Stimulated activated CD8-positive, alpha-beta memory T cell treated with anti-CD3 and anti-CD28 coated beads, Interleukin-12 subunit alpha, Interleukin-12 subunit beta, amount 100 ng/mL, for 24 hours (primary cell): ENCODE measurements around the gene TRPM3.

Experiments
- DNase-seq: peaks from one replicate; pipeline ENCODE4 v3.0.0-alpha.2; 2020; ENCODE audit errors: extremely low read depth

Gene TRPM3

GRCh38 chr9:70893580-70894122 lies 227.8 kb downstream of the TRPM3 start:
- DNase-seq = no peak

DNA sequence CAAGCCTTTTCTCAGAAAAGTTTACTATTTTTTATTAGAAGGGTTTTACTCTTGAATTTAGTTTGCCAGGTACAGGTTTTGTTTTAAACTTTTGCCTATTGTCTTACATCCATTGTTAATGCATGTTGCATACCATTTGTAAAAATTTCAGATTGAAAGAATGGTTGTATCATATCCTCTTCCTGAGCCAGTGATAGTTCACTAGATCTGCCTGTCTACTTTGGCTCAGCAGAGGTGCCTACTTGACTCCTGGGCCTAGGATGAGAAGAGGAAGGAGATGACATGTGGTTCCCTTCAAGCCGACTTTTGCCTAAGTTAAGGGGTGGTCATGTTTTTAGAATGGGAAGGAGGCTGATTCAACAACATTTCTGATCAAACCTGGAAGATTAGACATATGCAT lies 232.9 kb downstream of the TRPM3 start:
- no peak for DNase-seq

DNA sequence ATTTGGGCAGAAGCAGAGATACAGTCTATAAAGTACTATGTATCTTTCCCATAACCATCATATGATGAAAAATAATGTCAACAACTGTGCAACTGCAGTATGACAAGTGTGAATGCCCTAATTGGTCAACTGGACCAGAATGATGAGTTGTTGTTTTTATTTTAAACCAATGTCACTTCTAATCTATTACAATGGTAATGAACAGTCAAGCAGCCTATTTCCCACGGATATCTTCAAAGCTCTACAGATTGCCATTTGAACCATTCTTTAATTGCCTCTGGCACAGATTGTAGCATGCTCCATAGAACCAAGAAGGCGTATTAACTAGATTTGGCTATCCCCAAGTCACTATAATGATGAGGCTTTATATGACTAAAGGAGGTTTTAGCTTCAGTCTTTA lies 233.6 kb downstream of the TRPM3 start:
- no peak for DNase-seq

DNA sequence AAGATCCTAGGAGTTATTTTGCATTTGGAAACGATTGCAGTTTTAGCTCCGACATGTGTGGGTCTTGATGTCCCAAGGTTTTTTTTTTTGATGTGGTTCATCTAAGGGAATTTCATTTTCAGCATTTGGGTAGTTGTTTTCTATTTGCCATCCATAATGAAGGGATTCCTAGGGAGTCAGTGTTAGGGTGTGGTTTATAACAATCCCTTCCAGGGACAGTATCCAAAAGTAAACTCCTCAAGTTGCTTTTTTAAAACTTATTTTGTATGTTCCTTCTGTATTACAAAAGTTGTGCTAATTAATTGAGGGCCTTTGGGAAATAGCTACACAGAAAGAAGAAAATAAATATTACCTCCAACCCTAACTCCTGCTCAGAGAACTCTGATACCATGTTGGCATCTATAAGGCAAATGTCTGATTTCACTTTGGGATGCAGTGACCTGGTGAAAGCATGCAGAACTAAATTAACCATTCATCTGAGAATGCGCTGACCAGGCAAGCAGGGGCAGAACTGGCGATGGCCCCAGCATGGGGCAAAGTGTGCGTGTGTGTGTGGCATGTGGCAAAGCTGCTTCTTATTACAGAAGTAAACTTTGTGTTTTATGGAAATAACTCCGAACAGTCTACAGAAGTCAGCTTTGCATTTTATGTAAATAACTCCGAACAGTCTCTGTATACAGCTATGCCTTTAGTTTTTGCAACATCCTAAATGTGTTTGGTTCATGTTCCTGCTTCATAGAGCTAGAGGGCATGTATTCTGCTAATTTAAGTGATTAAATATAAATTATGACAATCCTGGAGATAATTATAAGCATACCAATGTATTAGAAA lies 237.2 kb downstream of the TRPM3 start:
- DNase-seq = no peak

DNA sequence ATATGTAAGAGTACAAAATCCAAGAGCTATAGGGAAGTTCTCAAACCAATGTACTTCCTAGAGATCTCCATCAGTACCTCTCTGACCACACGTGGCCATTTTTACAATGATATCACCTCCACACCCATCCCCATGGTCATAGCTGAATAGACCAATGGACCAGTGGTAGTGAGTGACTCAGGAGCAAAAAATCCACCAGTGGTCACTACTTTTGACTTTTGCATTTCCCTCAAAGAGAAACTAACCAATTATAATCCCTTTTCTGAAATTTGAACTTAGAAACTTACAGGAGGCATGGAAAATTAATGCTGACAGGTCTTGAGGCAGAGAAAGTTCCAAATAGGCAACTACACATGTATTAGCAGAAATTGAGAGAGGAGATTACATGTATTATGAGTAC lies 238.4 kb downstream of the TRPM3 start:
- DNase-seq = no peak

DNA sequence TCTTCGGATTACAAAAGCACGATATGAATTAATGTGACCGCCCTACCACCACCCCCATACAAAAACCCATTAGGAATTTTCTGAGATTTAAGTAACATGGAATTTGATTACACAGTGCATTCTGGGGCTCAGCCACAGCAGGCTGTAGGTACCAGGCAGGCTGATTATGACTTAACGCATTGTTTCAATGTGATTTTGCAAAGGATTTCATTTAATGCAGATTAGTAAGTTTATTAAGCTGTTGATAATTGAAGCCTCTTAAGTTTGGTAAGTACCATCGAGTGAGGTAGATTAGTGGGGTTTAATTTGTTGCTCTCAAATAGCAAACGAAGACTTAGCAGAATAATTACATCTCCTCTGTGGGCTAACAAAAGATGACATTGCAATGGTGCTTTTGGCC lies 240.1 kb downstream of the TRPM3 start:
- DNase-seq = no peak

- no peak for DNase-seq
Observed at GRCh38 chr9:70880535-70880934, 240.9 kb downstream of the TRPM3 start.

GRCh38 chr9:70878576-70878975 lies 242.8 kb downstream of the TRPM3 start:
- no peak for DNase-seq

DNA sequence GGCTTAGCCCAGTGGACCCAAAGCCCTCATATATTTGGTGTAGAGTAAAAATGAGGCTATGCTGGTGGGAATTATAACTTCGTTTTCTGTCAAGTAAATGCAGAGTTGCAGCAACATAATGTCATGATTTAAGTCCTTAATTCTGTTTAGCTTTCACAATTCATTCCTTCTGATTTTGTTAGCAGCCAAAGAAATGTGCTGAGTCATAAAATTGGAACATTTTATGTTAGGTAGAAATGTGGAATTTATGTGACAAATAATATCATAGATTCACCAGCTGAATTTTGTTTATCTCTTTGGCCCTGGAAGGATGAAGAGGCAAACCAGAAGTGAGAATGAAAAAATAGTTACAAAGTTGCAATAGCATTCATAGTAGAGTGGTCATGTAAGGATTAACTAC lies 247.0 kb downstream of the TRPM3 start:
- DNase-seq = no peak

DNA sequence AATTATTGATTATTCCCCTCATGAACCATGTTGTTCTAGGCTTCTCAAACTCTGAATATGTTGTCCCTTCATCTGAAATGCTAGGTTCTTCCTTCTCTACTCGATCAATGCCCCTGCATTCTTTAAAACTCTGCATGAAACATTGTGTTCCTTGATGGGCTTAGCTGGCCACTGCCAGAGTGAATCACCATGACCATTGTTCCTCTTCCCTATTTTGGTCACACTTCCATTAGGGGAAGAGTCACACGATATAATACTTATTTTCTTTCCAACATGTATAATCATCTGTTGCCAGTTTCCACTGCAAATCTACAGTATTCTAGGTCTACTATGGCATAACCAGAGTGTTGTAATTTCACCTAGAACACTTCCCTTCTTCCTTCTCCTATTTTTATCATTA lies 247.9 kb downstream of the TRPM3 start:
- DNase-seq = no peak

DNA sequence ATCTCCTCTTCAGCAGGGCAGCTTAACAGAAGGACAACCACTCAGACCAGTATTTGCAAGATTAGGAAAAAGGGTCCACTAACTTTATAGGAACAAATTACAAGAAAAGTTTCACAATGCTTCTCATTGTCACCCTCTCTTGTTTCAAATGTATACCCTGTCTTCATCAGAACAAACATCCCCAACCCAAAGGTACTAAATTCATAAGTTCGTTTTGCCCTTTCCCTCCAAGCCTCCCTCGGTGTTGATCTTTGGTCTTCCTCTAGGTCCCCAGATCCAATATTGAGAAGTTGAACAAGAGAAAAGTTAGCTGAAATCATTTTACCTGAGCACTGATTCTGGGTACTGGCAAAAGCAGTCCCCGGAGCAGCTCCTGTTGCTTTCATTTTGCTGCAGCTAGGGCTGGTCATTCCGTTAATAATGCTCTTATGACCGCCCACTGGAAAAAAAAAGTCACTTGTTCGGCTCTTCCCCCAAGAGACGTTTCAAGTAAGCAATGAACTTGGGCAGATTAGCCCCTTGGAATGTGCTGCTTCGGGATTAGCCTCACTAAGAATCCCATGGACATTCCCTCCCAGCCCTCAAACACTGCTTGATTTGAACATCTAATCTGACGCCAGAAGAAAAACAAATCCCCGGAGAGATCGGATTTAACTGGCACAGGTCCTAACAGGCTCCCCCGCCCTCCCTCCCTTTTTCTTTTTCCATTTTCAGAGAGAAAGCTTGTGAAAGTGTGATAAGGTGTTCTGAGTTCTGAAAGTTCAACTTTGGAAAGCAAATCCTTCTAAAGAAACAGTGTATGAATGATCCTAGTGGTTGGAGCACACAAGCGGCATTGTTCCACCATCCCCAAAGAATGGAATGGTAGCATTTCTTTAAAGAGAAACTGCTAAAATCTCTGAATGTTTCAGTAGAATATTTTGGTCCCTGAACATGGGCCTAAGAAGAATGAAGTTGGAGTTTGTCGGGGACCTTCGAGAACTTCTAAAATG lies 252.5 kb downstream of the TRPM3 start:
- DNase-seq = no peak

GRCh38 chr9:70868041-70868440 lies 253.4 kb downstream of the TRPM3 start:
- no peak for DNase-seq

DNA sequence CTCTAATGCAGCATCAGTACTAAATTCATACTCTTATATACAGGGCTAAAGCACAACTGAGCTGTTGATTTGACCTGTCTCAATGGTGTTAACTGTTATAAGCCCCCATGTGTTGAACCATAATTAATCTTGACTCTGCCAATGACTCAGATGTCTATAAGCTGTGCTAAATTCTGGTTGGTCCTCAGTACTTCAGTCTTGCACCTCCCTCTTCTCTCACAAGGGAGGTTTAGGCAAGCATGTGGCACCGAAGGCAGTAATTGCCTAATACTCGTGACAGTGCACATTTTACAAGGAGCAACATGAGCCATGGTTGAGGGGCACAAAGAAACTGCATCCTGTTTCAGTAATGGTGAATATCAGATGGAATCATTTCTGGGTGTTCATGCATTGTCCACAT lies 255.9 kb downstream of the TRPM3 start:
- no peak for DNase-seq

DNA sequence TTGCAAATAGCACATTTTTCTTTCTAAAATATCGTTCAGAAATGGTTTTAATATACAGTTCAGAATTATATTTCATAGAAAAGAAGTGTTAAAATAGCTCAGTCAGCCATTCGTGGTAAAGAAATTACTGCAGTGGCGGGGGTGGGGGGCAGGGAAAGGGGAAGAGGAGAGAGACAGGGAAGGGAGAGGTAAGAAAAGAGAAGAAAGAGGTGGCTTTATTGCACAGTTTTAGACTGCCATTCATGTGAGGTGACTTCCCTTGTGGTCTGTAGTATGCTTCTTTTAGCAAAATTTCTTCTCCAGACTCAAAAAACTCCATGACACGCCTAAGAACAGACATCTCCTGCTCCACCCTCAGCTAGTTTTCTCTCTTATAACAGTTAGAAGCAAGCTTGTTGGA lies 259.6 kb downstream of the TRPM3 start:
- DNase-seq = no peak

GRCh38 chr9:70861376-70861775 lies 260.0 kb downstream of the TRPM3 start:
- DNase-seq = no peak

DNA sequence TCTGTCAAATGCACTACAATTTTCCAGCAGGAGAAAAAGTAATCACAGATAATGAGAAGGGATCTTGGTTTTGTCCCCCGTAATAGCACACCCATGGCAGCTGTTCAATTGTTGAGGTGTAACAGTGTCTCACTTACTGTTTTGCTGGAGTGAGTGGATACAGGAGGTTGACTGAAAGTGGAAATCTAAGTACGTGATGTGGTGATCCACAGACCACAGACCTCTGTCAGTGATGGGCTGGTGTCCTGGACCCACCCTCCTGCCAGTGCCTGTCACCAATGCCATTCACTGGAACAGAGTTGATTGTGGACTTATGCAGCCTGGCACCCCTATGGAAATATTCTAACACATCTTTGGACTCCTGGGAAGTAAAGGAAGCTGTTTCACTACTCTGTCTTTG lies 261.7 kb downstream of the TRPM3 start:
- no peak for DNase-seq

GRCh38 chr9:70856411-70856810 lies 265.0 kb downstream of the TRPM3 start:
- DNase-seq = no peak

GRCh38 chr9:70852711-70853240 lies 268.6 kb downstream of the TRPM3 start:
- no peak for DNase-seq

DNA sequence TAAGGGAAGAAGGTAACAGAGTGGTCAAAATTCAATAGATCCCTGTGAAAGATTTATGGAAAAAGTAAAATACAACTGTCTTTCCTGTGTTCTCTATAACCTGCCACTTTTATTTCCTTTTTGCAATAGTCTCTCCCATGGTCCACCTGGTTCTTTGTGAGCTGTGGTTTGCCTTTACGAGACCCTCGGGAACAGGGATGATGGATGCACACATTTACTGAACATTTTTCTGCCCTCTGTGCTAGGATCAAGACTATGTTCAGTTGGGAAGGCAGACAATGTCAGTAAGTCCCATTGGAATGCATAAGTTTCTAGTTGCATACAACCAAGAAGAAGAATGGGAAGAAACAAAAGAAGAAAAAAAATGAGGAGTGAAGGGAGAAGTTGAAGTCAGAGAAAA lies 281.2 kb downstream of the TRPM3 start:
- no peak for DNase-seq

DNA sequence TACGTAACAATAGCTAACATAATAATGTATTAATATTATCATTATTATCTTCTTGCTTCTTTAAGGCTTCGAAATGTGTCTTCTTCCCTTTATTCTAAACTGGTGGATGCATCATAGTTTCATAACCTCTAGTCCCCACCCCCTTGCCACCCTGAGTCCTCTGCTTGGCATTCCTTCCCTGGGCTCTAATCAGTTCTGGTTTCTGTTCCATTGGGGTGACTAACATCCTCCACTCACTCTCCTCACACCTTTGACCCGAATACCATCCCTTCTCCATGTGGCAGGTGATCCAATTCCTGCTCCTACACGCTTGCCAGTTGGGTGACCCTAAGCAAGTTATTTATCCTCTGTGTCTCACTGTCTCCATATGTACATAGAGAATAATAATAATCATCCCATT lies 286.1 kb downstream of the TRPM3 start:
- no peak for DNase-seq

GRCh38 chr9:70832492-70832891 lies 288.9 kb downstream of the TRPM3 start:
- no peak for DNase-seq

- no peak for DNase-seq
Observed at GRCh38 chr9:70830618-70831017, 290.8 kb downstream of the TRPM3 start.
